Adipose tissue (tissue), 3 donors: ENCODE results near the gene PGBD5. TPM values are rescaled to one million over a fixed set of nuclear protein-coding genes. Genes with fewer than 3 reads are reported as not detected.
"Not testable (repeated sequence)": the region's sequence is repeated elsewhere in the genome, so short reads cannot be mapped to it uniquely, and the experiment has no call there.

Source experiments
- H3K27ac ChIP-seq: one replicate; pipeline ENCODE4 v1.5.1; 2013; ENCODE audit warnings: low read depth, low read length
- WGBS, 3 donors: extraction: QIAGEN DNeasy Blood & Tissue Kit; methylation state at CpG; one replicate each; pipeline ENCODE4 v1.1.7; 2013; 5-methylcytosine and 5-hydroxymethylcytosine counted together
- polyA plus RNA-seq, 3 donors: library from polyadenylated mRNA; stranded (reverse); fragments of 200-250 nt; gene quantifications; one replicate each; pipeline ENCODE4 v1.2.3, GENCODE V29; 2013
- donor health status: healthy with polysubstance abuse.
- donor health status: Bipolar disorder and iron deficiency.
- donor health status: healthy.

Gene PGBD5
- 10 to 100 TPM in 1 of 3 donors, under 1 TPM in 1, not detected in 1; 0.48 to 15.7 TPM for polyA plus RNA-seq

- 2 to 3% (median 3%) methylated on average over 23 to 92 of the region's 93 CpGs for WGBS, 3 donors
Observed at GRCh38 chr1:230426246-230427093, at the start of gene PGBD5. PGBD5 (minus strand) TSS chr1:230426332; CDS start chr1:230425928, 404 bp downstream.

GRCh38 chr1:230474924-230475323 lies 48.8 kb upstream of the PGBD5 start:
- not testable (repeated sequence) for H3K27ac ChIP-seq
- WGBS, 3 donors = 69 to 85% (median 77%) methylated on average over 5 of the region's 5 CpGs

More at GRCh38 chr1:230426246-230427093, at the start of gene PGBD5:
- H3K27ac ChIP-seq = no peak within 1 kb of the TSS

- not testable (repeated sequence) for H3K27ac ChIP-seq
- WGBS, 3 donors = 85 to 96% (median 91%) methylated on average over 1 of the region's 1 CpG
Observed at GRCh38 chr1:230470750-230471149, 44.6 kb upstream of the PGBD5 start.

GRCh38 chr1:230469271-230469670 lies 43.1 kb upstream of the PGBD5 start:
- no peak overlapping the region for H3K27ac ChIP-seq

- WGBS, 3 donors = 34 to 62% (median 54%) methylated on average over 1 of the region's 1 CpG
Observed at GRCh38 chr1:230465691-230466090, 39.6 kb upstream of the PGBD5 start.

GRCh38 chr1:230464671-230465070 lies 38.5 kb upstream of the PGBD5 start:
- 44 to 52% (median 52%) methylated on average over 4 of the region's 4 CpGs for WGBS, 3 donors
- H3K27ac ChIP-seq = no peak overlapping the region

More at GRCh38 chr1:230465691-230466090, 39.6 kb upstream of the PGBD5 start:
- H3K27ac ChIP-seq = no peak overlapping the region

GRCh38 chr1:230463760-230464159 lies 37.6 kb upstream of the PGBD5 start:
- H3K27ac ChIP-seq = no peak overlapping the region
- 69 to 84% (median 77%) methylated on average over 5 of the region's 5 CpGs for WGBS, 3 donors

- H3K27ac ChIP-seq = no peak overlapping the region
- WGBS, 3 donors = 53 to 91% (median 88%) methylated on average over 2 of the region's 2 CpGs
Observed at GRCh38 chr1:230463326-230463725, 37.2 kb upstream of the PGBD5 start.

- 42 to 66% (median 47%) methylated on average over 5 of the region's 5 CpGs for WGBS, 3 donors
- H3K27ac ChIP-seq = no peak overlapping the region
Observed at GRCh38 chr1:230459465-230459864, 33.3 kb upstream of the PGBD5 start.

- no peak overlapping the region for H3K27ac ChIP-seq
- WGBS, 3 donors = 26 to 71% (median 32%) methylated on average over 1 of the region's 1 CpG
Observed at GRCh38 chr1:230458509-230458908, 32.4 kb upstream of the PGBD5 start.

- WGBS, 3 donors = 60 to 85% (median 83%) methylated on average over 9 of the region's 9 CpGs
- H3K27ac ChIP-seq = no peak overlapping the region
Observed at GRCh38 chr1:230456478-230456877, 30.3 kb upstream of the PGBD5 start.

GRCh38 chr1:230455291-230455690 lies 29.2 kb upstream of the PGBD5 start:
- no peak overlapping the region for H3K27ac ChIP-seq
- 70 to 89% (median 83%) methylated on average over 1 of the region's 1 CpG for WGBS, 3 donors

GRCh38 chr1:230453377-230453776 lies 27.2 kb upstream of the PGBD5 start:
- no peak overlapping the region for H3K27ac ChIP-seq
- WGBS, 3 donors = 28 to 79% (median 71%) methylated on average over 2 of the region's 2 CpGs

- no peak overlapping the region for H3K27ac ChIP-seq
- 53 to 69% (median 55%) methylated on average over 10 of the region's 10 CpGs for WGBS, 3 donors
Observed at GRCh38 chr1:230441183-230442029, 15.3 kb upstream of the PGBD5 start.

GRCh38 chr1:230435108-230435507 lies 9.0 kb upstream of the PGBD5 start:
- H3K27ac ChIP-seq = no peak overlapping the region
- WGBS, 3 donors = 84 to 98% (median 96%) methylated on average over 1 of the region's 1 CpG

GRCh38 chr1:230431527-230431926 lies 5.4 kb upstream of the PGBD5 start:
- no peak overlapping the region for H3K27ac ChIP-seq
- 66 to 76% (median 66%) methylated on average over 3 of the region's 3 CpGs for WGBS, 3 donors

- 47 to 61% (median 58%) methylated on average over 1 of the region's 1 CpG for WGBS, 3 donors
Observed at GRCh38 chr1:230430499-230430898, 4.4 kb upstream of the PGBD5 start.

GRCh38 chr1:230429067-230429735 lies 3.1 kb upstream of the PGBD5 start:
- WGBS, 3 donors = 85 to 92% (median 89%) methylated on average over 2 of the region's 2 CpGs
- H3K27ac ChIP-seq = no peak overlapping the region

More at GRCh38 chr1:230430499-230430898, 4.4 kb upstream of the PGBD5 start:
- no peak overlapping the region for H3K27ac ChIP-seq

- no peak overlapping the region for H3K27ac ChIP-seq
- 12 to 40% (median 14%) methylated on average over 3 of the region's 3 CpGs for WGBS, 3 donors
Observed at GRCh38 chr1:230427981-230428380, 1.8 kb upstream of the PGBD5 start.
